PC-3 (cell line): Measurements from ENCODE around the gene MAGI2. TPM values are rescaled to one million over a fixed set of nuclear protein-coding genes. Genes with fewer than 3 reads are reported as not detected.

ENCODE experiments used
- ATAC-seq: fragments of 200-7000 bp; cut with Tn5 transposase; 2 replicates; pipeline ENCODE4 v1.9.1; 2020; ENCODE audit warnings: mild to moderate bottlenecking, moderate library complexity
- BruUV-seq: library from RNA; stranded (reverse); fragments of 400-500 nt; replicated peaks from 2 replicates; lab custom pipeline; 2021; lab: Mats Ljungman, UMichigan
- CTCF ChIA-PET: fragments of 300-600 bp; sonication (Branson Sonifier 250); formaldehyde crosslinking; loops from one replicate; lab custom pipeline; 2022; ENCODE audit warnings: antibody characterized with exemption; lab: Charles Lee
- POLR2A ChIA-PET: fragments of 300-600 bp; sonication (Branson Sonifier 250); formaldehyde crosslinking; loops from one replicate; lab custom pipeline; 2022; ENCODE audit warnings: antibody characterized with exemption; ENCODE audit not compliant: unreplicated experiment; lab: Charles Lee
- DNase-seq: peaks from one replicate; pipeline ENCODE4 v3.0.0-alpha.2; 2015
- H2AFZ ChIP-seq: fragments of 300-600 bp; sonication (generic); 2 replicates; pipeline ENCODE4 v1.6.0; 2016; ENCODE audit warnings: antibody characterized with exemption, low read length
- H3F3A ChIP-seq: fragments of 300-600 bp; sonication (generic); one replicate; pipeline ENCODE4 v1.6.0; 2017; ENCODE audit warnings: antibody characterized with exemption, low read length, control low read depth, mild to moderate bottlenecking; ENCODE audit not compliant: unreplicated experiment
- H3K27ac ChIP-seq: fragments of 300-600 bp; sonication (generic); 2 replicates; pipeline ENCODE4 v1.5.1; 2016; ENCODE audit warnings: mild to moderate bottlenecking, low read length
- H3K27me3 ChIP-seq: fragments of 300-600 bp; sonication (generic); 2 replicates; pipeline ENCODE4 v1.6.1; 2016; ENCODE audit warnings: low read length, mixed read lengths
- H3K36me3 ChIP-seq: fragments of 300-600 bp; sonication (generic); 2 replicates; pipeline ENCODE4 v1.6.1; 2016; ENCODE audit warnings: low read depth, mixed run types, low read length, mixed read lengths
- H3K4me1 ChIP-seq: fragments of 300-600 bp; sonication (generic); 2 replicates; pipeline ENCODE4 v1.5.1; 2016; ENCODE audit warnings: low read length; ENCODE audit not compliant: insufficient read depth
- H3K4me2 ChIP-seq: fragments of 300-600 bp; sonication (generic); 2 replicates; pipeline ENCODE4 v1.6.0; 2016; ENCODE audit warnings: low read length
- H3K4me3 ChIP-seq: fragments of 300-600 bp; sonication (generic); 2 replicates; pipeline ENCODE4 v1.5.1; 2016; ENCODE audit warnings: mild to moderate bottlenecking, low read length, mixed read lengths
- H3K79me2 ChIP-seq: fragments of 300-600 bp; sonication (generic); 2 replicates; pipeline ENCODE4 v1.6.1; 2017; ENCODE audit warnings: low read length, mixed read lengths
- H3K9ac ChIP-seq: fragments of 300-600 bp; sonication (generic); 2 replicates; pipeline ENCODE4 v1.6.0; 2016; ENCODE audit warnings: mild to moderate bottlenecking, low read length
- H3K9me2 ChIP-seq: fragments of 300-600 bp; sonication (generic); replicated peaks from 2 replicates; pipeline ENCODE4 v1.6.1; 2016; ENCODE audit warnings: mixed run types, low read length, mixed read lengths
- H3K9me3 ChIP-seq: fragments of 300-600 bp; sonication (generic); 2 replicates; pipeline ENCODE4 v1.6.1; 2016; ENCODE audit warnings: low read length, mixed read lengths
- H4K20me1 ChIP-seq: fragments of 300-600 bp; sonication (generic); 2 replicates; pipeline ENCODE4 v1.6.1; 2016; ENCODE audit warnings: low read length, mixed read lengths
- EZH2 ChIP-seq: fragments of 300-600 bp; sonication (generic); IDR thresholded peaks from one replicate; pipeline ENCODE4 v1.6.1; 2017; ENCODE audit warnings: antibody characterized with exemption, mild to moderate bottlenecking, low read length; ENCODE audit not compliant: unreplicated experiment
- EZH2phosphoT487 ChIP-seq: fragments of 300-600 bp; sonication (generic); IDR thresholded peaks from 2 replicates; pipeline ENCODE4 v1.6.1; 2018; ENCODE audit warnings: mild to moderate bottlenecking, antibody characterized with exemption, low read length, borderline replicate concordance
- intact Hi-C: fragments of 100-400 bp; cut with micrococcal nuclease; formaldehyde crosslinking; loops from 2 replicates; pipeline ENCODE4 v1.9.0; 2023
- total RNA-seq: library from RNA; depleted of rRNA; stranded (reverse); fragments of >200 nt; gene quantifications from 2 replicates; pipeline ENCODE4 v1.2.3, GENCODE V29; 2014
- TF ChIP-seq, protein P1 (sequence below): fragments of 300-600 bp; sonication (generic); conservative IDR thresholded peaks from 2 replicates; pipeline ENCODE4 v1.5.1; 2017; ENCODE audit warnings: antibody characterized with exemption, low read depth, mild to moderate bottlenecking, low read length

Gene MAGI2
- total RNA-seq, 1 experiment from 2014 or later: not detected

DNA sequence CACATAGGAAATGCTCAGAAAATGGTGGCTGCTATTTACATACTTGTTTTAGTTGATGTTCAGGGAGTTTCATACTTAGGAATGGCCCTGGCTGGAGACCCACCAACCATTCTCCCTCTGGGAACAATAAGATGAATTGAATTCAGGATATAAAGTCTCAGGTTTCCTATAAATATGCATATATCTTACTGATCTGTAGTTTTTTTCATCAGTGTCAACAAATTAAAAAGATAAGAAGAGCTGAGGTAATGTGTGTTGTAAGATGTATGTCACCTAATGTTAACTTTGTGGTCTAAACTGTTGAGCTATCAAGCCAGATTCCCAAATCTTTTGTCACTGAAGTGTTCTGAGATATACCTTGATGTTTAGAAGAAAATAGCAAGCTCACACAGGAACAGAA is 457.5 kb downstream of the MAGI2 start:
- Histone ChIP-seq H3K4me1 (no peaks in the 10 kb centered on the region), H3K27ac (no peak overlapping the region), H4K20me1 (no peaks in the 10 kb centered on the region), H3K27me3 (no peaks in the 10 kb centered on the region), H3K9ac (no peak overlapping the region), H3K79me2 (no peaks in the 10 kb centered on the region), H3K9me3 (no peaks in the 10 kb centered on the region), H3K36me3 (no peaks in the 10 kb centered on the region), H2AFZ (no peak overlapping the region), H3K4me3 (no peak overlapping the region), H3F3A (no peaks in the 10 kb centered on the region), H3K9me2 (no peaks in the 10 kb centered on the region; the same call in 1 of the 2 replicates), H3K4me2 (no peak overlapping the region)
- POLR2A ChIA-PET: no interaction called here
- TF ChIP-seq EZH2 (no peak), EZH2phosphoT487 (no peak)
- TF ChIP-seq, protein P1, sequence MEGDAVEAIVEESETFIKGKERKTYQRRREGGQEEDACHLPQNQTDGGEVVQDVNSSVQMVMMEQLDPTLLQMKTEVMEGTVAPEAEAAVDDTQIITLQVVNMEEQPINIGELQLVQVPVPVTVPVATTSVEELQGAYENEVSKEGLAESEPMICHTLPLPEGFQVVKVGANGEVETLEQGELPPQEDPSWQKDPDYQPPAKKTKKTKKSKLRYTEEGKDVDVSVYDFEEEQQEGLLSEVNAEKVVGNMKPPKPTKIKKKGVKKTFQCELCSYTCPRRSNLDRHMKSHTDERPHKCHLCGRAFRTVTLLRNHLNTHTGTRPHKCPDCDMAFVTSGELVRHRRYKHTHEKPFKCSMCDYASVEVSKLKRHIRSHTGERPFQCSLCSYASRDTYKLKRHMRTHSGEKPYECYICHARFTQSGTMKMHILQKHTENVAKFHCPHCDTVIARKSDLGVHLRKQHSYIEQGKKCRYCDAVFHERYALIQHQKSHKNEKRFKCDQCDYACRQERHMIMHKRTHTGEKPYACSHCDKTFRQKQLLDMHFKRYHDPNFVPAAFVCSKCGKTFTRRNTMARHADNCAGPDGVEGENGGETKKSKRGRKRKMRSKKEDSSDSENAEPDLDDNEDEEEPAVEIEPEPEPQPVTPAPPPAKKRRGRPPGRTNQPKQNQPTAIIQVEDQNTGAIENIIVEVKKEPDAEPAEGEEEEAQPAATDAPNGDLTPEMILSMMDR: no peak
- CTCF ChIA-PET: no interaction called here
- ATAC-seq (peak; percentile 20; the same call in 1 of the 2 replicates), DNase-seq (peak; percentile 19)
- no TSS peak for BruUV-seq
- intact Hi-C loops: no loop called here

DNA sequence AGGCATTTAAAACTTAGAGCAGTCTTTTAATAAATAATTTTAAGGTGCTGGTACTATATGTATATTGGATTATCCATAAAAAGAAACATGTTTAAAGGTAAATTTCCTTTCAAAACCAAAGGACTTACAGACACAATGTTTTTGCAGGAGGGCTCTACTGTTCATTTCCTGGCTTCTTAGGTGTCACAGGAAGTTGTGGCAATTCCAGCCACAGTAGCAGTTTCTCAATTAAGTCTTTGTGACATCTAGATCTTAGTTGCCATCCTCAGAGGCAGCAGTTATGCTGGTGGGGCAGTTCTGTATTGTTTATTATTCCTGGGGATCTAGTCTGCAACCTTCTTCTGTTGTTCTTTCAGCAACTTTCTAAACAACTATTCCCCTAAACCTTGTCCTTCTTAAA is 460.1 kb downstream of the MAGI2 start:
- CTCF ChIA-PET: no interaction called here
- no peaks in the 10 kb centered on the region for H3K27me3 ChIP-seq
- no peak overlapping the region for H3K27ac ChIP-seq
- no peak for DNase-seq
- no peaks in the 10 kb centered on the region for H3K79me2 ChIP-seq
- TF ChIP-seq, protein P1: no peak
- TF ChIP-seq EZH2: no peak
- TF ChIP-seq EZH2phosphoT487: no peak
- no TSS peak for BruUV-seq
- H3K9ac ChIP-seq: no peak overlapping the region
- no peaks in the 10 kb centered on the region for H3F3A ChIP-seq
- no peak overlapping the region for H2AFZ ChIP-seq
- no peaks in the 10 kb centered on the region for H3K9me2 ChIP-seq
- no peak for ATAC-seq
- no peaks in the 10 kb centered on the region for H3K4me1 ChIP-seq
- POLR2A ChIA-PET: no interaction called here
- no peaks in the 10 kb centered on the region for H4K20me1 ChIP-seq
- H3K9me3 ChIP-seq: no peaks in the 10 kb centered on the region
- no peaks in the 10 kb centered on the region for H3K36me3 ChIP-seq
- H3K4me2 ChIP-seq: no peak overlapping the region
- H3K4me3 ChIP-seq: no peak overlapping the region
- intact Hi-C loops: no loop called here

DNA sequence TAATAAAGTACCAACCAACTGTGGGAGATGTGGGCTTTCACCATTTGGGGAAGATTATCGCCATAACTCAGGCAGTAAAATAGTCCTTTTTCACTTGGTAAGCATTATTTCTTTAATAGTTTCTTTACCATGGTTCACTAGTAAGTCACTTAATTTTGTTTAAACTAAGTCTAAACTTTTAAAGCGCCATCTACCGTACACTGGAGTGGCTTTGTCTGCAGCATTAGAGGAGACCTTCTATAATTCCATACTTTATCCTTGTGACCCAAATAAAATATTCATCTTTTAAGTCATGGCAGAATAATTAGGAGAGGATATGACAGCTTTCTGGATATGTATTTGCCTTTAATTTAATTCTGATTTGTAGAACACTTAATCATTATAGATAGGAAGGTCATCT is 468.0 kb downstream of the MAGI2 start:
- Histone ChIP-seq H3F3A (no peaks in the 10 kb centered on the region), H2AFZ (no peak overlapping the region), H3K4me1 (no peaks in the 10 kb centered on the region), H4K20me1 (no peaks in the 10 kb centered on the region), H3K4me2 (no peak overlapping the region), H3K4me3 (no peak overlapping the region), H3K27me3 (no peaks in the 10 kb centered on the region), H3K36me3 (no peaks in the 10 kb centered on the region), H3K79me2 (no peaks in the 10 kb centered on the region), H3K9me2 (no peaks in the 10 kb centered on the region), H3K27ac (no peak overlapping the region), H3K9ac (no peak overlapping the region), H3K9me3 (no peaks in the 10 kb centered on the region)
- peak; percentile 64 for DNase-seq
- intact Hi-C loops: no loop called here
- ATAC-seq: peak; percentile 71; the same call in 1 of the 2 replicates
- no TSS peak for BruUV-seq
- ChIA-PET CTCF (no interaction called here), POLR2A (no interaction called here)
- TF ChIP-seq, protein P1: peak; percentile 65
- TF ChIP-seq EZH2phosphoT487 (no peak), EZH2 (no peak)
